HUES6 (cell line): ENCODE results near the gene L3MBTL4.

Experiments
- H3K27ac ChIP-seq: 2 replicates; pipeline ENCODE4 v1.7.0; 2013; ENCODE audit warnings: low read depth, mild to moderate bottlenecking, low read length, inconsistent platforms
- H3K27me3 ChIP-seq: 2 replicates; pipeline ENCODE4 v1.6.1; 2013; ENCODE audit warnings: low read length; ENCODE audit not compliant: control insufficient read depth, insufficient read depth
- H3K36me3 ChIP-seq: 2 replicates; pipeline ENCODE4 v1.6.1; 2013; ENCODE audit warnings: low read length; ENCODE audit not compliant: control insufficient read depth, insufficient read depth
- H3K4me1 ChIP-seq: 2 replicates; pipeline ENCODE4 v1.6.1; 2013; ENCODE audit warnings: low read length; ENCODE audit not compliant: control insufficient read depth, insufficient read depth
- H3K4me3 ChIP-seq: 2 replicates; pipeline ENCODE4 v1.5.1; 2013; ENCODE audit warnings: low read depth, low read length
- H3K9ac ChIP-seq: one replicate; pipeline ENCODE4 v1.6.1; 2013; ENCODE audit warnings: mild to moderate bottlenecking, low read length
- H3K9me3 ChIP-seq: 2 replicates; pipeline ENCODE4 v1.6.1; 2013; ENCODE audit warnings: low read depth, low read length; ENCODE audit not compliant: control insufficient read depth, insufficient read depth

Gene L3MBTL4

DNA sequence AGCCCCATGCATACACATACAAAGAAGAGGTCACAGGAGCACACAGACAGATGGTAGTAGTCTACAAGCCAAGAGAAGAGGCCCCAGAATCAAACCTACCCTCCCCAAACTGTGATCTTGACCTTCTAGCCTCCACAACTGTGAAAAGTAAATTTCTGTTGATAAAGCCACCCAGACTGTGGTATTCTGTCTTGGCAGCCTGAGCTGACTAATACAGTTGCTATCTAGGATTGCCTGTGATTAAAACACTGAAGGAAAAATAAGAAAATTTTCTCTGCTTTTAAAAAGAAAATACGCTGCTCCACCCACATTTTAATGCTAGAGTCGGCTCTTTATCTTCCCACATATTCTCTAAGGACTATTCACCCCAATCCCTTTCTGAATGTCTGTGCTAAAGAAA, 375.7 kb downstream of the L3MBTL4 start:
- H3K27ac ChIP-seq, result no peak overlapping the region
- H3K9ac ChIP-seq, result no peak overlapping the region

DNA sequence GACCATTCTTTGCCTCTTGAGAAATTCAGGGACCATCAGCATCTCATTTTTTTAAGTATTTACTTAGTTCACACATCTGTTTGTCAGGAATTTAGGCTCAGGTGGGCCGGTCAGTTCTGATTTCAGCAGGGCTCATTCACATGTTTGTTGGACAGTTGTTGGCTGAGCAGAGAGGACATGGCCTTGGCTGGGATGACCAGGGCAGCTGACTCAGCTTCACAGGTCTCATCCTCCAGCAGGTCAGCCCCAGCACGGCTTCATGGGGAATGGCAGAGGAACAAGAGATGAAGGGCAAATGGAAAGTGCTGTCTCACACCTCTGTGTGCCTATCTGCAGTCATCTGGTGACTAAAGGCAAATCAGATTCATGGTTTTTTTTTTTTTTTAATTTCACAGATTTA, 383.3 kb downstream of the L3MBTL4 start:
- no peak overlapping the region for H3K4me3 ChIP-seq
- no peaks in the 10 kb centered on the region for H3K9me3 ChIP-seq
- no peaks in the 10 kb centered on the region for H3K36me3 ChIP-seq
- H3K27ac ChIP-seq, result no peak overlapping the region
- no peaks in the 10 kb centered on the region for H3K27me3 ChIP-seq
- no peaks in the 10 kb centered on the region for H3K4me1 ChIP-seq
- no peak overlapping the region for H3K9ac ChIP-seq

More for the DNA sequence above, 375.7 kb downstream of the L3MBTL4 start:
- Histone ChIP-seq H3K4me1 (no peaks in the 10 kb centered on the region), H3K9me3 (no peaks in the 10 kb centered on the region), H3K4me3 (no peak overlapping the region), H3K27me3 (no peaks in the 10 kb centered on the region), H3K36me3 (no peaks in the 10 kb centered on the region)

DNA sequence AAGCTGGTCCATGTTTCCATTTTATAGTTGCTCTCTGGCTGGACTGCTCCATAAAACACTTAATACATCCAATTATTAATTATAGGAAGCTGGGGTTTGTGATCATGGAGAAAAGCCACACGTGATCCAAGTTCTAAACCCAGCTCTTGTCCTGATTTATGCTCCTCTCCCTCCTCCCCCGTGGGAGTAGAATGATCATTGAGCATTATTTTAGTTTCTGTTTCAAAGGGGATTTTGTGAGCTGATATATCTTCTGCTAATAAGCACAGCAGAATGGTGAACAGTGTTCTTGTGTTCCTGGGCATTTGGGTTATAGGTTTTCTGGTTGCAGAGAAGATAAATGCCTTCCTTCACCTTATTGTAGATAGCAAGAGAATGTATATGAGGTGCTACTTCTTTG, 383.7 kb downstream of the L3MBTL4 start:
- Histone ChIP-seq H3K27me3 (no peaks in the 10 kb centered on the region), H3K4me1 (no peaks in the 10 kb centered on the region), H3K9me3 (no peaks in the 10 kb centered on the region), H3K9ac (no peak overlapping the region), H3K36me3 (no peaks in the 10 kb centered on the region), H3K27ac (no peak overlapping the region), H3K4me3 (no peak overlapping the region)

DNA sequence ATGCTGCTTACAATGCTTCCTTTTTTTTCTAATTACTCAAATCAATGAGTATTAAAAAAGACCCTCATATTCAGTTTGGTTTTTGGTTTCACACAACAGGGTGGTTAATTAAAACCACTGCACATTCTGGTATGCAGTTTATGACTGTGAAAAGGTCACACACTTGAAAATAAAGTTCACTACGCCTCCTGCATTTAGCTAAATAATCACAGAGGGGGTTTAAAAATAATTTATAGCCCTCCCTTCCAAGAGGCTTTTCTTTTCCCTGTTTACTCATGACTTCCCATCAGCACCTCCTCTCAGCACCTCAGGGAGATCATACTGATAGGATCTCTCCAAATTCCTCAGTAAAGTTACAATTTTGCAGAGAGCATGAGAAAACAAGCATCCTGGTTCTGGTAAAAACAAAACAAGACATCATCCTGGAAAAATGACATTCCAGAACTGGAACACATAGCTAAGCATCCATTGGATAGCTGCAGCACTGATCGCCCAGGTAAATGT, 389.9 kb downstream of the L3MBTL4 start:
- no peak overlapping the region for H3K9ac ChIP-seq
- H3K36me3 ChIP-seq, result no peaks in the 10 kb centered on the region
- no peaks in the 10 kb centered on the region for H3K27me3 ChIP-seq
- no peak overlapping the region for H3K4me3 ChIP-seq
- H3K4me1 ChIP-seq, result peaks cover 11% of the 10 kb centered on the region
- no peaks in the 10 kb centered on the region for H3K9me3 ChIP-seq
- no peak overlapping the region for H3K27ac ChIP-seq

DNA sequence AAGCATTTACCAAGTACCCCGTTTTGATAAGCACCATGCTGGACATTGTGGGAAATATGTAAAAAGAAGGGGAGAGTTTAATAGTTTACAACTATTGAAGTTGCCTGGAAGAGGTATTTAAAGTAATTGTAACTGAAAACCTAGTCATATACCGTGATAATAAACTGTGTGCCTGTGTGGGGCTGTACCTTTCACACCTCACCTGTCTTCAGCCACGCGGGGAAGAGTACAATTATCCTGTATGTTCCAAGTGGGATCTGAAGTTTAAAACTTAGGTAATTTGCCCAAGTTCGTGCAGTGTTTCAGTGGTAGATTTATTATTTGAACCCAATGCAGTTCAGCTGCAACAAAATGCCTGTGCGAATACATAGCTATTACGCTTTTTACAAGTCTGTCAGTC, 391.2 kb downstream of the L3MBTL4 start:
- Histone ChIP-seq H3K4me1 (peaks cover 11% of the 10 kb centered on the region), H3K9me3 (no peaks in the 10 kb centered on the region), H3K36me3 (no peaks in the 10 kb centered on the region), H3K27me3 (no peaks in the 10 kb centered on the region), H3K9ac (no peak overlapping the region), H3K27ac (no peak overlapping the region), H3K4me3 (no peak overlapping the region)

DNA sequence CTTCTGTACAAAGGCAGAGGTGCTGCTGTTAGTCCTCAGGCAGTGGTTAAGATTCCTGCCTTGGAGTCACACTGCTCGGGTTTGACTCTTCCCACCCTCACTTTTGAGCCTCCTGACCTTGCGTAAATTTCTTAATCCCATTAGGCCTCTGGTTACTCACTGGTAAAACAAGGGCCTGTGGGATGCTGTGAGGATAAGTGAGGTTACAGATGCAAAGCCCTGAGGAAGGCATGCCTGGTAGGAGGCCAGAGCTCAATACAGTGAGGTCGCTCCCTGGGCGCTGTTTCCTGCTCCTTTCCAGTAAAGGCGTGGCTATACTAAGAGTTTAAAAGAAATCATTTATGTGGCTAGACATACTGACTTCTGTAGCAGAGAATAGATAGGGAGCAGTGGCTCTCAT, 391.9 kb downstream of the L3MBTL4 start:
- H3K27me3 ChIP-seq, result no peaks in the 10 kb centered on the region
- H3K27ac ChIP-seq, result no peak overlapping the region

DNA sequence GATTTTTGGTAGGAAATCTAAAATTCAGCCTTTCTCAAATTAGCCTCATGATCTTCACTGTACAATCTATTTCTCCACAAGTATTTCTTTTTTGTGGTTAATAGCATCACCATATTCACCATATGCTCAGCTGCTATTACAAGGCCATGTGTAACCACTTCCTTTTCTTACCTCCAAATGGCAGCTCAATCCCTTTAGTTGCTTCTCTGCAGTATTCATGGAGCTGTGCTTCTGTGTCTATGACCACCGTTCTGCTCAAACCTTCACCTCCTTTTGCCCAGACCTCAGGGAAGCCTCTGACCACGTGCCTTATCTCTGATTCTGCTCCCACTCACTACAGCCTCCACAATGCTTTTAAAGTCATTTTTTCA, 392.7 kb downstream of the L3MBTL4 start:
- no peak overlapping the region for H3K27ac ChIP-seq
- H3K27me3 ChIP-seq, result no peaks in the 10 kb centered on the region
- no peaks in the 10 kb centered on the region for H3K36me3 ChIP-seq
- no peak overlapping the region for H3K4me3 ChIP-seq
- H3K9me3 ChIP-seq, result no peaks in the 10 kb centered on the region
- H3K4me1 ChIP-seq, result peaks cover 11% of the 10 kb centered on the region
- no peak overlapping the region for H3K9ac ChIP-seq

More for the DNA sequence above, 391.9 kb downstream of the L3MBTL4 start:
- H3K36me3 ChIP-seq, result no peaks in the 10 kb centered on the region
- H3K4me3 ChIP-seq, result no peak overlapping the region
- no peak overlapping the region for H3K9ac ChIP-seq
- H3K9me3 ChIP-seq, result no peaks in the 10 kb centered on the region
- peaks cover 11% of the 10 kb centered on the region for H3K4me1 ChIP-seq

DNA sequence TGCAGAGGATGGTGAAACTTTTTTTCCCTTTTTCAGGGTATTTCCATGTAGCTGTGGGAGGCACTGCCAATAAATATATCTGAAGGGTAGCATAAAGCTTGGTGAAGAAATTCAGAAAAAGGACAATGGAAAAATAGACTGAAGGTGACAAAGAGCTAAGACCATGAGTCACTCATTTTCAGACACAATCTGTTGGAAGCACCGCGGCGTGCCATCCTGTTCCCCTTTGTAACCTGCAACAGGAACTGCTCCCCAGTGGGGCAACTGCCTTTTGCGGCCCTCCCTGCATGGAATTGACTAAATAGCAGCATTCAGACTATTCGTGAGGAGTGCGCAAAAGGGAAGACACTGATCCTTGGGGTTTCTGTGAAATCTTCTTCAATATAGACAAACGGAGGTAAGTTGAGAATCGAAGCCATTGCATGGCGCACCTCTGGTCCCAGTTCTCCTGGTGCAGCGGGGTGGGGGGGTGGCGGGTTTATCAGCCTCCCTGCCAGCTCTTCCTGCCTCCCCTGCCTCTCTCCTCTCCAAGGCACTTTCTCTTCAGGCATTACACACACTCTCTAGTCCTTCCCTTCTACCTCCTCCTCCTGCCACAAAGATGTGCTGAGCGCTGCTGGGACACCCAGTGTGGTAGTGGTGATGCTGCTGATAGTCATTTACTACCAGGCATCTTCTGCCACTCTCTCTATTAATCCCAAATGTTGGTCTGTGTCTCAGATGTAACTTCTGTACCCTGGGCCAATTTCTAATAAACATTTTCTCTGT, 393.2 kb downstream of the L3MBTL4 start:
- no peaks in the 10 kb centered on the region for H3K9me3 ChIP-seq
- no peaks in the 10 kb centered on the region for H3K36me3 ChIP-seq
- H3K4me1 ChIP-seq, result peaks cover 11% of the 10 kb centered on the region
- H3K9ac ChIP-seq, result no peak overlapping the region
- no peaks in the 10 kb centered on the region for H3K27me3 ChIP-seq
- no peak overlapping the region for H3K4me3 ChIP-seq
- H3K27ac ChIP-seq, result no peak overlapping the region

DNA sequence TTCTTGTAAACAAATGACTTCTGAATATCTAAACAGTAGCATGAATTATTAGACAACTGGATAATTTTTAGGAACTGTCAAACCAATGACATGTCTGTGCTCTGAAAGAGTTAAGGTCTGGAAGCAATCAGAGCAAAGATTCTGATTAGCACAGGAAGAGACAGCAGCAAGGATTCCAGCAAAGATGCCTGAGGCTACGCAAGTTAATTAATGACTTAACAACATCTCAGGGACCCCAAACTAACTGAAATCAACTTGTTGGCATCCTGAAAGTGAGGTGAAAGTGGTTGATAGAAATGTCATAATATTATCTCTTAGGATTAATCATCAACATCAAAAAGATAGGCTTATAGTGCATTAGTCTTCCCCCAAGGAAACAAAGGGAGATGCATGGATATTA, 396.0 kb downstream of the L3MBTL4 start:
- H3K27ac ChIP-seq, result no peak overlapping the region
- no peak overlapping the region for H3K9ac ChIP-seq
- H3K27me3 ChIP-seq, result no peaks in the 10 kb centered on the region
- H3K4me1 ChIP-seq, result peaks cover 11% of the 10 kb centered on the region
- H3K4me3 ChIP-seq, result no peak overlapping the region
- H3K36me3 ChIP-seq, result no peaks in the 10 kb centered on the region
- H3K9me3 ChIP-seq, result no peaks in the 10 kb centered on the region

DNA sequence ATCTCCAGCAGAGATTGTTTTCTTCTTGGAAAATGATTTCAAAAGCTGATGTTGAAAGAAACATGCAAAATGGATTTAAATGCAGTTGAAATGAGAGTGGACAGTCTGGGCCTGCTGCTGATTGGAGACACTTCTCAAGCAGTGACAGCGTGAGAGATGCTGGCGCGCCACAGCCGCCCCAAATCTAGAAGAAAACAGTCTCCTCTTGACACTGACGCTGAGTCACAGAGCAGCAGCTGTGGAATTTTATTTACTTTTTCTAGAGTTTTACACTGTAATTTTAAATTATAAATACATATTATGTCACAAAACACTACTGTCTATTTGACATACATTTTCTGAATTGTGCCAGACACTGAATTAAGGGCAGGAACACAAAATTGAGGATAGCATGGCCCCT, 397.5 kb downstream of the L3MBTL4 start:
- Histone ChIP-seq H3K9me3 (no peaks in the 10 kb centered on the region), H3K9ac (no peak overlapping the region), H3K4me3 (no peak overlapping the region), H3K36me3 (no peaks in the 10 kb centered on the region), H3K27ac (no peak overlapping the region), H3K27me3 (no peaks in the 10 kb centered on the region), H3K4me1 (peaks cover under 1% of the 10 kb centered on the region; the same call in 1 of the 2 replicates)

DNA sequence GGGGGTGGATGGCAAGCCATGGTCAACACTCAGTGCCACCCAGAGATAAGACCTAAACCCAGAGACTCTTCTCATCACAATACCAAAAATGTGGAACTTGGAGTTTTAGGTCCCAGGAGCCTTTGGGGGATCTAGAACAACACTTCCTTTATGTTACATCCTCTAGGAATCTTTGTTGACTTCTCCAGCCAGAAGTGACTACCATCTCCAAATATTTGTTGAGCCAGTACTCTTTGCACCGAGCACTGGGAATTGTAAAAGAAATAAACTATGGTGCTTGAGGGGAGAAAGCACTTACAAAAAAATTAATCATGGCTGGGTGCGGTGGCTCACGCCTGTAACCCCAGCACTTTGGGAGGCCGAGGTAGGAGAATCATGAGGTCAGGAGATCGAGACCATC, 399.3 kb downstream of the L3MBTL4 start:
- Histone ChIP-seq H3K36me3 (no peaks in the 10 kb centered on the region), H3K27ac (no peak overlapping the region), H3K27me3 (no peaks in the 10 kb centered on the region), H3K4me3 (no peak overlapping the region), H3K9ac (no peak overlapping the region), H3K4me1 (no peaks in the 10 kb centered on the region), H3K9me3 (no peaks in the 10 kb centered on the region)
